WTC11 (cell line): ENCODE results near the gene UFC1.

ENCODE experiments used
- CREB1 ChIP-seq: sonication (generic); formaldehyde crosslinking; IDR thresholded peaks from 2 replicates; pipeline ENCODE4 v1.8.0; 2023; ENCODE audit warnings: mild to moderate bottlenecking, missing genetic modification reagents
- CTCF ChIP-seq: fragments of 200-600 bp; IDR thresholded peaks from 2 replicates; pipeline ENCODE4 v1.8.0; 2022; ENCODE audit warnings: antibody characterized with exemption
- HMGA2 ChIP-seq: fragments of 250-450 bp; sonication (Bioruptor Pico); IDR thresholded peaks from 2 replicates; pipeline ENCODE4 v1.4.0; 2021; ENCODE audit warnings: mild to moderate bottlenecking, moderate library complexity
- HMGXB4 ChIP-seq: sonication (generic); formaldehyde crosslinking; IDR thresholded peaks from 2 replicates; pipeline ENCODE4 v1.8.1; 2023; ENCODE audit warnings: mild to moderate bottlenecking, moderate library complexity, missing genetic modification reagents
- MAX ChIP-seq: sonication (generic); formaldehyde crosslinking; IDR thresholded peaks from 2 replicates; pipeline ENCODE4 v1.8.0; 2022; ENCODE audit warnings: mild to moderate bottlenecking, missing genetic modification reagents
- NR3C1 ChIP-seq: sonication (generic); formaldehyde crosslinking; conservative IDR thresholded peaks from 2 replicates; pipeline ENCODE4 v1.8.1; 2023; ENCODE audit warnings: low read depth, mild to moderate bottlenecking, missing genetic modification reagents
- TEAD1 ChIP-seq: sonication (generic); formaldehyde crosslinking; IDR thresholded peaks from 2 replicates; pipeline ENCODE4 v1.8.0; 2022; ENCODE audit warnings: mild to moderate bottlenecking, missing genetic modification reagents
- ZNF416 ChIP-seq: fragments of 250-450 bp; sonication (Bioruptor Pico); IDR thresholded peaks from 2 replicates; pipeline ENCODE4 v1.9.0; 2021; ENCODE audit warnings: mild to moderate bottlenecking, inconsistent platforms
- TF ChIP-seq, protein P1 (sequence below): sonication (generic); formaldehyde crosslinking; IDR thresholded peaks from 2 replicates; pipeline ENCODE4 v1.8.1; 2022; ENCODE audit warnings: mild to moderate bottlenecking, moderate library complexity, missing genetic modification reagents
- TF ChIP-seq, protein P2 (sequence below): sonication (generic); formaldehyde crosslinking; conservative IDR thresholded peaks from 2 replicates; pipeline ENCODE4 v1.8.1; 2022; ENCODE audit warnings: mild to moderate bottlenecking, missing genetic modification reagents

DNA sequence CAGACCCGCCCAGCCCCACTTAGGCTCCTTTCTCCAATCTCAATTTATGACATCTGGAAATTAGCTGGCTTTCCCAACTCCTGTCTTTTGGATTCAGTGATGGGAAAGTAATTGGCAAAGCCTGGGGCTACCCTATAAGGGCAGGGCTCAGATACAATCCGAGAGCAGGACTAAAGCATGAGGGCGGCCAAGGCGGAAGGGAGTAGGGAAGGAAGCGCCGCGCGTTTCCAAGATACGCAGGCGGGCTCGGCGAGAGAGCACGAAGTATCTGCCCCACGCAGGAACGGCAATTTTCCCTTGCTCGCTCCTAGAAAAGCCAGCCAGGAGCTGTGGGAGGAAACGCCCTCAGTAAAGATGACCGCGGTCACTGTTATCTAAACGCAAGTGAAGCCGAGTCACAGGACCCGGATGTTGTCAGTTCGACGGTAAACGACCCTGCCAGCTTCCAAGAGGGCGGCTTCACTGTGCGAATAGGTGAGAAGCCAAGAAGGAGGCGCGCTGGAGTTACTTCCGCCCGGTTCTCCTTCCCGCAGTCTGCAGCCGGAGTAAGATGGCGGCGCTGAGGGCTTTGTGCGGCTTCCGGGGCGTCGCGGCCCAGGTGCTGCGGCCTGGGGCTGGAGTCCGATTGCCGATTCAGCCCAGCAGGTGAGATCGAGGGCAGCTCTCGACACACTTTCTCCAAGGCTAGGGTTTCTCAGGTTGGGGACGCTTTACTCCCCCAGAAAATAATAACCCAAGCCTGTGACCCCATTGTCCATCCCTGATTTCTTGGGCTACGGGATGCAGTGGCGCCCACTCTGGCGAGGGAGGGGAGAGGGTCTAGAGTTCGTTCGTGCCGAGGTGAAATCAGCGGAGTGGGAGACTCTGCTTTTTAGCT, 48.3 kb downstream of the UFC1 start, which contains the start of gene NDUFS2:
- TF ChIP-seq CTCF (no peak), HMGA2 (no peak), MAX (no peak), HMGXB4 (CRISPR knock-in tag) (peak; percentile 89), NR3C1 (CRISPR knock-in tag) (no peak), ZNF416 (CRISPR knock-in tag) (no peak), CREB1 (CRISPR knock-in tag) (0 out of 2 replicates have a peak, but pooled peaks have one; percentile 44), TEAD1 (CRISPR knock-in tag) (peak; percentile 82)
- TF ChIP-seq, protein P1, sequence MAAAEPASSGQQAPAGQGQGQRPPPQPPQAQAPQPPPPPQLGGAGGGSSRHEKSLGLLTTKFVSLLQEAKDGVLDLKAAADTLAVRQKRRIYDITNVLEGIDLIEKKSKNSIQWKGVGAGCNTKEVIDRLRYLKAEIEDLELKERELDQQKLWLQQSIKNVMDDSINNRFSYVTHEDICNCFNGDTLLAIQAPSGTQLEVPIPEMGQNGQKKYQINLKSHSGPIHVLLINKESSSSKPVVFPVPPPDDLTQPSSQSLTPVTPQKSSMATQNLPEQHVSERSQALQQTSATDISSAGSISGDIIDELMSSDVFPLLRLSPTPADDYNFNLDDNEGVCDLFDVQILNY (CRISPR knock-in tag): peak; percentile 66; the same call in 1 of the 2 replicates
- TF ChIP-seq, protein P2, sequence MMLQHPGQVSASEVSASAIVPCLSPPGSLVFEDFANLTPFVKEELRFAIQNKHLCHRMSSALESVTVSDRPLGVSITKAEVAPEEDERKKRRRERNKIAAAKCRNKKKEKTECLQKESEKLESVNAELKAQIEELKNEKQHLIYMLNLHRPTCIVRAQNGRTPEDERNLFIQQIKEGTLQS (CRISPR knock-in tag): no peak
